Endothelial cell (in vitro differentiated cells): Measurements from ENCODE around the gene MAP6. TPM values are rescaled to one million over a fixed set of nuclear protein-coding genes. Genes with fewer than 3 reads are reported as not detected.

Source experiments
- DNase-seq: peaks from one replicate; pipeline ENCODE4 v3.0.0; 2021; ENCODE audit warnings: low spot score
- H3K27ac Mint-ChIP-seq: one replicate; pipeline ENCODE4 v1.8.0; 2021; ENCODE audit warnings: mixed read lengths, inconsistent platforms; ENCODE audit not compliant: unreplicated experiment
- H3K27me3 Mint-ChIP-seq: one replicate; pipeline ENCODE4 v1.8.0; 2021; ENCODE audit warnings: mild to moderate bottlenecking, moderate library complexity, mixed read lengths, inconsistent platforms; ENCODE audit not compliant: unreplicated experiment
- H3K36me3 Mint-ChIP-seq: one replicate; pipeline ENCODE4 v1.8.0; 2021; ENCODE audit warnings: mild to moderate bottlenecking, low read depth, mixed read lengths, inconsistent platforms; ENCODE audit not compliant: unreplicated experiment
- H3K4me1 Mint-ChIP-seq: one replicate; pipeline ENCODE4 v1.8.0; 2021; ENCODE audit warnings: mild to moderate bottlenecking, mixed read lengths, inconsistent platforms; ENCODE audit not compliant: unreplicated experiment
- H3K4me3 Mint-ChIP-seq: one replicate; pipeline ENCODE4 v1.8.0; 2021; ENCODE audit warnings: mild to moderate bottlenecking, mixed read lengths, inconsistent platforms; ENCODE audit not compliant: unreplicated experiment
- H3K9me3 Mint-ChIP-seq: one replicate; pipeline ENCODE4 v1.8.0; 2021; ENCODE audit warnings: mixed read lengths, inconsistent platforms; ENCODE audit not compliant: unreplicated experiment
- total RNA-seq: library from RNA; stranded (reverse); fragmentation: NEBNext Ultra II Directional; extraction: Animal tissue kit (Norgen Biotek cat#: 25700); gene quantifications from one replicate; pipeline ENCODE4 v1.2.1, GENCODE V29; 2021; ENCODE audit not compliant: unreplicated experiment
- TF ChIP-seq, protein P1 (sequence below): fragments of 200-600 bp; sonication (generic); IDR thresholded peaks from one replicate; pipeline ENCODE4 v1.5.0; 2021; ENCODE audit warnings: antibody characterized with exemption; ENCODE audit not compliant: unreplicated experiment

The MAP6 gene
- total RNA-seq, 1 donor from 2014 or later: 0.26 TPM

DNA sequence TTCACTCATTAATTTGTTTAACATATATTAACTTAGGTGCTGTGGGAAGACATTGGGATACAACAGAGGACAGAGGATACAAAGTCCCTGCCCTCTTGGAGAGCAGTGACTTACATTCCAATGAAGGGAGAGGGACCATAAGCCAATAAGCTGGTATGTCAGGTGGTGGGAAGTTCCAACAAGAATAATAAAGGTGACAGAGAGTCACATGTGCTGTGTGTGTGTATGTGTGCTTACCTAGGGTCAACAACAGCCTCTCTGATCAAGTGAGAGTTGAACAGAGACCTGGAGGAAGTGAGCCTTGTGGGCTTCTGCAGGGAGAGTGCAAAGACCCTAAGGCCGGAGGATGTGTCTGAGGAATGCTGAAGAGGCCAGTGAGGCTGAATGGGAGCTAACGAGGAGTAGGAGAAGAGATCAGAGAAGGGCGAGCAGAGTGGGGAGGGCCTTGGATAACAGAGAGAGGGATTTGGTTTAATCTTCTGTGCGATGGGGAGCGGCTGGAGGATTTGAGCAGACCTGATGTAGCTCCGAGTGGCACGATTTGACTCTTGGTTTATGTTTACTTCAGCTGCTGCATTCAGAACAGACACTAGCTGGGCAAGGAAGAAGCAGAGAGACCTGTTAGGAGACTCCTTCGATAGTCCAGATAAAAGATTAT lies 35.3 kb downstream of the MAP6 start:
- Mint-ChIP-seq H3K27me3 (peaks cover 1% of the 10 kb centered on the region), H3K9me3 (no peaks in the 10 kb centered on the region), H3K27ac (no peak overlapping the region)

GRCh38 chr11:75632962-75633361 lies 35.9 kb downstream of the MAP6 start:
- H3K27me3 Mint-ChIP-seq: peaks cover 1% of the 10 kb centered on the region
- no peak overlapping the region for H3K4me3 Mint-ChIP-seq
- no peaks in the 10 kb centered on the region for H3K36me3 Mint-ChIP-seq
- DNase-seq: no peak
- TF ChIP-seq, protein P1, sequence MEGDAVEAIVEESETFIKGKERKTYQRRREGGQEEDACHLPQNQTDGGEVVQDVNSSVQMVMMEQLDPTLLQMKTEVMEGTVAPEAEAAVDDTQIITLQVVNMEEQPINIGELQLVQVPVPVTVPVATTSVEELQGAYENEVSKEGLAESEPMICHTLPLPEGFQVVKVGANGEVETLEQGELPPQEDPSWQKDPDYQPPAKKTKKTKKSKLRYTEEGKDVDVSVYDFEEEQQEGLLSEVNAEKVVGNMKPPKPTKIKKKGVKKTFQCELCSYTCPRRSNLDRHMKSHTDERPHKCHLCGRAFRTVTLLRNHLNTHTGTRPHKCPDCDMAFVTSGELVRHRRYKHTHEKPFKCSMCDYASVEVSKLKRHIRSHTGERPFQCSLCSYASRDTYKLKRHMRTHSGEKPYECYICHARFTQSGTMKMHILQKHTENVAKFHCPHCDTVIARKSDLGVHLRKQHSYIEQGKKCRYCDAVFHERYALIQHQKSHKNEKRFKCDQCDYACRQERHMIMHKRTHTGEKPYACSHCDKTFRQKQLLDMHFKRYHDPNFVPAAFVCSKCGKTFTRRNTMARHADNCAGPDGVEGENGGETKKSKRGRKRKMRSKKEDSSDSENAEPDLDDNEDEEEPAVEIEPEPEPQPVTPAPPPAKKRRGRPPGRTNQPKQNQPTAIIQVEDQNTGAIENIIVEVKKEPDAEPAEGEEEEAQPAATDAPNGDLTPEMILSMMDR: no peak
- no peak overlapping the region for H3K27ac Mint-ChIP-seq
- H3K9me3 Mint-ChIP-seq: no peaks in the 10 kb centered on the region
- no peaks in the 10 kb centered on the region for H3K4me1 Mint-ChIP-seq

More for the DNA sequence above, 35.3 kb downstream of the MAP6 start:
- DNase-seq: no peak
- no peaks in the 10 kb centered on the region for H3K4me1 Mint-ChIP-seq
- TF ChIP-seq, protein P1: no peak
- H3K4me3 Mint-ChIP-seq: no peak overlapping the region
- no peaks in the 10 kb centered on the region for H3K36me3 Mint-ChIP-seq

DNA sequence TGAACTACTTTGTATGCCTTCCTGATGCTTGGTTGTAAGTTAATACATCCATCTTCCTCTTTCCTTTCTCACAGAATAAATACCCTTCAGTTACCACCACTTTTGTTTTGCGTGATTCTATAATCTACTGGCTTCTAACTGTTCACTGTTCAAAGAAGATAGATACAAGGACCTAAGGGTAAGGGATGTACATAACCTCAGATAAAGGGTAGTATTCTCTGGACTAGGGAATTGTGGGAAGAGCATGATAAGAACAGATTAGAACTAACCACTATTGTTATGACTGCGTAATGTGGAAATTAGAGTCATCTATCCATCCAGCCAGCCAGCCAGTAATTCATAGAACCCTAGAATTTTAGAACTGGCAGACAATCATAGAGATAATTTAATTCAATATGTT lies 36.4 kb downstream of the MAP6 start:
- no peak overlapping the region for H3K27ac Mint-ChIP-seq
- no peak for DNase-seq
- H3K36me3 Mint-ChIP-seq: no peaks in the 10 kb centered on the region
- no peaks in the 10 kb centered on the region for H3K9me3 Mint-ChIP-seq
- H3K4me3 Mint-ChIP-seq: no peak overlapping the region
- TF ChIP-seq, protein P1: no peak
- no peaks in the 10 kb centered on the region for H3K4me1 Mint-ChIP-seq
- peaks cover 1% of the 10 kb centered on the region for H3K27me3 Mint-ChIP-seq

DNA sequence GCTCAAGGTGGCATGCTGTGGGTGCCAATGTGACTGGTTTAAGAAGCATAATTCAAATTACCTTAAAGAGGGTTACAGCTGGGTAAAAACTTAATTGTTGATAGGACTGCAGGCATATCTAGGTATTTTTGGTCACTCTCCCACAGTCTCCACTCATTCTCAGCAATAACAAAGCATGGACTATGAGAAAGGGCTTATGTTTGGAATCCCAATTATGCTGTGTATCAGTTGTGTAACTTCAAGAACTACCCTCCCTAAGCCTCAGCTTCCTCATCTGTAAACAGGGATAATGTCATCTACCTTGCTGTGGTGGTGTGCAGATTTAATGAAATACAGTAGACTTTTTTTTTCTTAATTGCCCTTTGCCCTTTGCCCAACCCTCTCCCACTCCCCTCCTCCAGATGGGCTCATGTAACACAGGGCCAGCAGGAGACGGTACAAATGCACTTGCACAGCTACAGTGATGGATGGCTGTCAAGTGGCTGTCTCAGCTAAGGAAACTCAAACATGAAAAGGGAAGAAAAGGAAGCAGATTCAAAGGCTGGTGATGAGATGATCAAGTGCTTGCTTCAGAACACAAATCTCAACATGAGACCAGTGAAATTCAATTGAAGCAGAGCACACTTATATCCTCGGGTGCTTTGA lies 37.6 kb downstream of the MAP6 start:
- DNase-seq: no peak
- Mint-ChIP-seq H3K27me3 (peaks cover 3% of the 10 kb centered on the region), H3K9me3 (no peaks in the 10 kb centered on the region), H3K36me3 (no peaks in the 10 kb centered on the region), H3K27ac (no peak overlapping the region), H3K4me3 (no peak overlapping the region), H3K4me1 (no peaks in the 10 kb centered on the region)
- TF ChIP-seq, protein P1: no peak
